ENCODE measurements around the gene TXLNB.
A peak's percentile ranks its signal among the peaks of the same experiment; 100 is the strongest.

Gene TXLNB

GRCh38 chr6:139271056-139271455 is 20.7 kb downstream of the TXLNB start:
- Histone ChIP-seq H2AFZ (no peak overlapping the region), H3K4me2 (ENCODE audit: low read length) (no peak overlapping the region), H3K4me3 (ENCODE audit: low read depth, low read length) (no peak overlapping the region), H3K27ac (no peak overlapping the region), H3K27me3 (ENCODE audit: control insufficient read depth, insufficient read depth, low read length) (no peaks in the 10 kb centered on the region), H3K36me3 (ENCODE audit: control insufficient read depth, insufficient read depth, low read length) (no peaks in the 10 kb centered on the region), H3K79me2 (no peaks in the 10 kb centered on the region), H3K9ac (no peak overlapping the region), H3K9me3 (ENCODE audit: control insufficient read depth, low read length) (no peaks in the 10 kb centered on the region), H3K4me1 (no peaks in the 10 kb centered on the region)
- TF ChIP-seq CTCF (IDR thresholded peaks at IDR 0.05) = no peak

- peaks cover 3% of the 10 kb centered on the region for H3K4me1 ChIP-seq
- no peaks in the 10 kb centered on the region for H3K79me2 ChIP-seq
- no peak for TF ChIP-seq CTCF (IDR thresholded peaks at IDR 0.05)
- no peaks in the 10 kb centered on the region for H3K9me3 ChIP-seq (ENCODE audit: control insufficient read depth, low read length)
- no peak overlapping the region for H3K4me3 ChIP-seq (ENCODE audit: low read depth, low read length)
- no peak overlapping the region for H3K9ac ChIP-seq
- no peaks in the 10 kb centered on the region for H3K36me3 ChIP-seq (ENCODE audit: control insufficient read depth, insufficient read depth, low read length)
- H3K27ac ChIP-seq = no peak overlapping the region
- no peak overlapping the region for H3K4me2 ChIP-seq (ENCODE audit: low read length)
- H2AFZ ChIP-seq = no peak overlapping the region
- no peaks in the 10 kb centered on the region for H3K27me3 ChIP-seq (ENCODE audit: control insufficient read depth, insufficient read depth, low read length)
These were observed 21.5 kb downstream of the TXLNB start for GRCh38 chr6:139270249-139270648.

- Histone ChIP-seq H3K4me1 (peaks cover 3% of the 10 kb centered on the region), H3K27ac (no peak overlapping the region), H3K27me3 (ENCODE audit: control insufficient read depth, insufficient read depth, low read length) (no peaks in the 10 kb centered on the region), H3K36me3 (ENCODE audit: control insufficient read depth, insufficient read depth, low read length) (no peaks in the 10 kb centered on the region), H2AFZ (no peak overlapping the region), H3K4me3 (ENCODE audit: low read depth, low read length) (no peak overlapping the region), H3K4me2 (ENCODE audit: low read length) (no peak overlapping the region), H3K79me2 (no peaks in the 10 kb centered on the region), H3K9ac (no peak overlapping the region), H3K9me3 (ENCODE audit: control insufficient read depth, low read length) (no peaks in the 10 kb centered on the region)
- TF ChIP-seq CTCF (IDR thresholded peaks at IDR 0.05) = no peak
These were observed 26.1 kb downstream of the TXLNB start for GRCh38 chr6:139265512-139266190.

GRCh38 chr6:139262519-139263300 is 29.1 kb downstream of the TXLNB start:
- Histone ChIP-seq H3K27ac (no peak overlapping the region), H3K4me1 (peaks cover 3% of the 10 kb centered on the region), H2AFZ (peak overlapping the region; percentile 39), H3K9me3 (ENCODE audit: control insufficient read depth, low read length) (no peaks in the 10 kb centered on the region), H3K27me3 (ENCODE audit: control insufficient read depth, insufficient read depth, low read length) (no peaks in the 10 kb centered on the region), H3K79me2 (no peaks in the 10 kb centered on the region), H3K4me2 (ENCODE audit: low read length) (no peak overlapping the region), H3K4me3 (ENCODE audit: low read depth, low read length) (no peak overlapping the region), H3K36me3 (ENCODE audit: control insufficient read depth, insufficient read depth, low read length) (no peaks in the 10 kb centered on the region), H3K9ac (no peak overlapping the region)
- TF ChIP-seq CTCF (IDR thresholded peaks at IDR 0.05) = no peak
